Neural cell (in vitro differentiated cells): ENCODE results near the gene TLE3. TPM values are rescaled to one million over a fixed set of nuclear protein-coding genes. Genes with fewer than 3 reads are reported as not detected.

Experiments used
- H2AFZ ChIP-seq: fragments of 200-600, 300-800 bp; sonication (generic), shearing (Covaris generic); 2 replicates; pipeline ENCODE4 v1.6.0; 2014; ENCODE audit warnings: low read depth, mild to moderate bottlenecking, antibody characterized with exemption, low read length, moderate library complexity
- H3F3A ChIP-seq: fragments of 200-600 bp; shearing (Covaris generic); 2 replicates; pipeline ENCODE4 v1.6.1; 2016; ENCODE audit warnings: mild to moderate bottlenecking, moderate library complexity, mixed read lengths, antibody characterized with exemption, low read length; ENCODE audit not compliant: insufficient read depth, poor library complexity, severe bottlenecking
- H3K27ac ChIP-seq: fragments of 200-600, 300-800 bp; sonication (generic), shearing (Covaris generic); 2 replicates; pipeline ENCODE4 v1.5.1; 2014; ENCODE audit warnings: mild to moderate bottlenecking, low read length, moderate library complexity
- H3K27me3 ChIP-seq: fragments of 300-800, 200-600 bp; sonication (generic), shearing (Covaris generic); 2 replicates; pipeline ENCODE4 v1.6.0; 2014; ENCODE audit warnings: mild to moderate bottlenecking, low read depth, low read length, moderate library complexity; ENCODE audit not compliant: insufficient read depth
- H3K36me3 ChIP-seq: fragments of 300-800, 200-600 bp; sonication (generic), shearing (Covaris generic); 2 replicates; pipeline ENCODE4 v1.5.1; 2014; ENCODE audit warnings: mild to moderate bottlenecking, antibody characterized with exemption, low read length, moderate library complexity; ENCODE audit not compliant: insufficient read depth
- H3K4me2 ChIP-seq: fragments of 300-800, 200-600 bp; sonication (generic), shearing (Covaris generic); 2 replicates; pipeline ENCODE4 v1.6.0; 2014; ENCODE audit warnings: mild to moderate bottlenecking, low read length
- H3K4me3 ChIP-seq: fragments of 300-800, 200-600 bp; sonication (generic), shearing (Covaris generic); 2 replicates; pipeline ENCODE4 v1.5.1; 2014; ENCODE audit warnings: mild to moderate bottlenecking, low read length, moderate library complexity
- H3K79me2 ChIP-seq: fragments of 200-600 bp; shearing (Covaris generic); replicated peaks from 2 replicates; pipeline ENCODE4 v1.6.0; 2014; ENCODE audit warnings: mild to moderate bottlenecking, low read length, moderate library complexity; ENCODE audit not compliant: insufficient read depth
- H3K9ac ChIP-seq: fragments of 300-800, 200-600 bp; sonication (generic), shearing (Covaris generic); 2 replicates; pipeline ENCODE4 v1.6.1; 2016; ENCODE audit warnings: mild to moderate bottlenecking, low read length, mixed read lengths
- H3K9me2 ChIP-seq: fragments of 200-600 bp; shearing (Covaris generic); 2 replicates; pipeline ENCODE4 v1.6.1; 2016; ENCODE audit warnings: mild to moderate bottlenecking, low read length, mixed read lengths; ENCODE audit not compliant: insufficient read depth
- H3K9me3 ChIP-seq: fragments of 200-600, 300-800 bp; sonication (generic), shearing (Covaris generic); 2 replicates; pipeline ENCODE4 v1.6.1; 2016; ENCODE audit warnings: mild to moderate bottlenecking, mixed run types, low read length, moderate library complexity, mixed read lengths
- H4K20me1 ChIP-seq: fragments of 200-600 bp; shearing (Covaris generic); 2 replicates; pipeline ENCODE4 v1.6.1; 2016; ENCODE audit warnings: mild to moderate bottlenecking, mixed run types; ENCODE audit not compliant: insufficient read depth
- CTCF ChIP-seq: fragments of 450-650 bp; IDR thresholded peaks from 2 replicates; pipeline ENCODE4 v1.5.1; 2014; ENCODE audit warnings: antibody characterized with exemption, mild to moderate bottlenecking, moderate library complexity; ENCODE audit not compliant: poor library complexity, severe bottlenecking
- EP300 ChIP-seq: fragments of 450-650 bp; conservative IDR thresholded peaks from 2 replicates; pipeline ENCODE4 v1.6.1; 2014; ENCODE audit warnings: antibody characterized with exemption, mild to moderate bottlenecking, moderate library complexity; ENCODE audit not compliant: poor library complexity, severe bottlenecking
- EZH2 ChIP-seq: fragments of 200-600, 300-800 bp; shearing (Covaris generic), sonication (generic); IDR thresholded peaks from 2 replicates; pipeline ENCODE4 v1.6.1; 2014; ENCODE audit warnings: antibody characterized with exemption, low read length, borderline replicate concordance, mild to moderate bottlenecking; ENCODE audit not compliant: insufficient read depth, poor library complexity, severe bottlenecking
- MXI1 ChIP-seq: fragments of 450-650 bp; conservative IDR thresholded peaks from 2 replicates; pipeline ENCODE4 v1.6.1; 2014; ENCODE audit warnings: antibody characterized with exemption, mild to moderate bottlenecking; ENCODE audit not compliant: poor library complexity, severe bottlenecking
- POLR2AphosphoS5 ChIP-seq: IDR thresholded peaks from 2 replicates; pipeline ENCODE4 v1.6.1; 2012
- RAD21 ChIP-seq: fragments of 450-650 bp; conservative IDR thresholded peaks from 2 replicates; pipeline ENCODE4 v1.6.1; 2014; ENCODE audit warnings: antibody characterized with exemption, mild to moderate bottlenecking, moderate library complexity
- REST ChIP-seq: IDR thresholded peaks from 2 replicates; pipeline ENCODE4 v1.6.1; 2012; ENCODE audit warnings: borderline replicate concordance
- SMC3 ChIP-seq: fragments of 450-650 bp; conservative IDR thresholded peaks from 2 replicates; pipeline ENCODE4 v1.6.1; 2014; ENCODE audit warnings: antibody characterized with exemption, mild to moderate bottlenecking, moderate library complexity; ENCODE audit not compliant: poor library complexity
- TAF1 ChIP-seq: IDR thresholded peaks from 2 replicates; pipeline ENCODE4 v1.6.1; 2012; ENCODE audit warnings: low read depth
- polyA plus RNA-seq: library from polyadenylated mRNA; depleted of rRNA; stranded (reverse); fragments of >200 nt; gene quantifications from 2 replicates; pipeline ENCODE4 v1.2.3, GENCODE V29; 2014

The TLE3 gene
- polyA plus RNA-seq, 1 donor from 2014 or later: 27.6 TPM

GRCh38 chr15:70036585-70037291, 61.0 kb downstream of the TLE3 start:
- TF ChIP-seq EP300: no peak
- H3K27ac ChIP-seq: no peak overlapping the region

GRCh38 chr15:70035719-70036077, 62.0 kb downstream of the TLE3 start:
- H3K79me2 ChIP-seq: no peaks in the 10 kb centered on the region
- no peak overlapping the region for H3K4me3 ChIP-seq
- no peak for TF ChIP-seq POLR2AphosphoS5
- no peak for TF ChIP-seq CTCF
- no peak for TF ChIP-seq MXI1
- TF ChIP-seq SMC3: no peak
- TF ChIP-seq TAF1: no peak
- TF ChIP-seq EZH2: no peak
- no peak for TF ChIP-seq RAD21
- no peaks in the 10 kb centered on the region for H3K36me3 ChIP-seq
- no peaks in the 10 kb centered on the region for H3K9me3 ChIP-seq
- no peaks in the 10 kb centered on the region for H3F3A ChIP-seq
- no peaks in the 10 kb centered on the region for H3K27me3 ChIP-seq
- H3K9ac ChIP-seq: no peak overlapping the region
- H3K4me2 ChIP-seq: no peak overlapping the region
- no peak overlapping the region for H2AFZ ChIP-seq
- no peak overlapping the region for H3K27ac ChIP-seq
- H4K20me1 ChIP-seq: no peaks in the 10 kb centered on the region
- no peaks in the 10 kb centered on the region for H3K9me2 ChIP-seq

More at GRCh38 chr15:70036585-70037291, 61.0 kb downstream of the TLE3 start:
- Histone ChIP-seq H3K9me2 (no peaks in the 10 kb centered on the region), H3K4me2 (no peak overlapping the region), H3K9ac (no peak overlapping the region), H3K4me3 (no peak overlapping the region), H3F3A (no peaks in the 10 kb centered on the region), H3K79me2 (no peaks in the 10 kb centered on the region), H3K36me3 (no peaks in the 10 kb centered on the region), H3K27me3 (no peaks in the 10 kb centered on the region), H2AFZ (no peak overlapping the region), H4K20me1 (no peaks in the 10 kb centered on the region), H3K9me3 (no peaks in the 10 kb centered on the region)

GRCh38 chr15:70035051-70035718, 62.5 kb downstream of the TLE3 start:
- Histone ChIP-seq H3K27ac (no peak overlapping the region), H3K9ac (no peak overlapping the region), H3K4me2 (no peak overlapping the region), H3K9me2 (no peaks in the 10 kb centered on the region), H3K27me3 (no peaks in the 10 kb centered on the region), H2AFZ (no peak overlapping the region), H3K9me3 (no peaks in the 10 kb centered on the region), H3K4me3 (no peak overlapping the region), H3K79me2 (no peaks in the 10 kb centered on the region), H3F3A (no peaks in the 10 kb centered on the region), H3K36me3 (no peaks in the 10 kb centered on the region), H4K20me1 (no peaks in the 10 kb centered on the region)
- TF ChIP-seq RAD21 (no peak), EP300 (no peak), SMC3 (no peak), TAF1 (no peak), CTCF (no peak), REST (no peak), MXI1 (no peak), POLR2AphosphoS5 (no peak)
